ENCODE measurements around the gene ZNF100. TPM values are rescaled to one million over a fixed set of nuclear protein-coding genes. Genes with fewer than 3 reads are reported as not detected.
"Not testable (repeated sequence)": the region's sequence is repeated elsewhere in the genome, so short reads cannot be mapped to it uniquely, and the experiment has no call there.

ZNF100 gene
- total RNA-seq, 2 donors from 2014 or later: 24.2 to 32.3 TPM

DNA sequence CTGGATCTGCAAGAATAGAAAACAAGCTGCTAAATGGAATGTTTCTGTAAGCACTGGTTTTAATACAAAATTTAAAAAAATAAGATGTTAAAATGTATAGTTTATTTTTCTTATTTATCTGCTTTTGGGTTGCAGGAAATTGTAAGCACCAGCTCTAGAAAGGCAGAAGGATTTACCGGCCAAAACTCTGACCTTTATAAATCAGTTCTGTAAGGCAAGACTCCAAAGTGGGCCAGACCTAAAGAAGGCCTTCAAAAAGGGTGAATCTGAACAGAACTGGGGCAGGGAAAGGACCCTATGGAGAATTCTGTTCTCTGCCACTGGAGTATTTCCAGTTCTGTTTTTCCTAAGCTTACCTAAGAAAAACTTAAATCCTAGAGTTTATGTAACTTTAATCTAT lies 19.3 kb downstream of the ZNF100 start:
- peaks cover 49% of the 10 kb centered on the region for H3K36me3 Mint-ChIP-seq
- no peak for DNase-seq (ENCODE audit: low spot score)
- H3K9me3 Mint-ChIP-seq: no peaks in the 10 kb centered on the region
- no peak for ATAC-seq
- H3K4me1 Mint-ChIP-seq (ENCODE audit: low read depth in 2 of 2): peaks cover 17 to 19% of the 10 kb centered on the region in 2 donors
- H3K27ac Mint-ChIP-seq: no peak overlapping the region
- no peaks in the 10 kb centered on the region for H3K27me3 Mint-ChIP-seq
- no peak overlapping the region for H3K4me3 Mint-ChIP-seq

DNA sequence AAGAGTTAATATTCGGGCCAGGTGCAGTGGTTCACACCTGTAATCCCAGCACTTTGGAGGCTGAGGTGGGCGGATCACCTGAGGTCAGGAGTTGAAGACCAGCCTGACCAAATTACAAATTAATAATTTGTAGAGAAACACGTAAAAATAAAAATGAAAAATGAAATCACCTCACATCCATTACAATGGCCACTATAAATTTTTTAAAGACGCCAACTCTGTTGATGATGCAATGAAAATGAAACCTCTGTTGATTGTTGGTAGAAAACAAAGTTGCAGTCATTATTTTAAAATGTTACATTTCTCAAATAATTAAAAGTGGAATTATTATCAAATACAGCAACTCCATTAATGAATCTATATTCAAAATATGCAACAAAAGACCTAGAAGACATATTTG lies 26.8 kb downstream of the ZNF100 start:
- DNase-seq (ENCODE audit: low spot score) (no peak), ATAC-seq (no peak)
- H3K36me3 Mint-ChIP-seq: peaks cover 50% of the 10 kb centered on the region
- H3K4me1 Mint-ChIP-seq (ENCODE audit: low read depth in 2 of 2): peaks cover 0 to 3% of the 10 kb centered on the region in 2 donors
- peaks cover 3% of the 10 kb centered on the region for H3K9me3 Mint-ChIP-seq
- H3K27ac Mint-ChIP-seq: no peak overlapping the region
- no peak overlapping the region for H3K4me3 Mint-ChIP-seq
- H3K27me3 Mint-ChIP-seq: no peaks in the 10 kb centered on the region

DNA sequence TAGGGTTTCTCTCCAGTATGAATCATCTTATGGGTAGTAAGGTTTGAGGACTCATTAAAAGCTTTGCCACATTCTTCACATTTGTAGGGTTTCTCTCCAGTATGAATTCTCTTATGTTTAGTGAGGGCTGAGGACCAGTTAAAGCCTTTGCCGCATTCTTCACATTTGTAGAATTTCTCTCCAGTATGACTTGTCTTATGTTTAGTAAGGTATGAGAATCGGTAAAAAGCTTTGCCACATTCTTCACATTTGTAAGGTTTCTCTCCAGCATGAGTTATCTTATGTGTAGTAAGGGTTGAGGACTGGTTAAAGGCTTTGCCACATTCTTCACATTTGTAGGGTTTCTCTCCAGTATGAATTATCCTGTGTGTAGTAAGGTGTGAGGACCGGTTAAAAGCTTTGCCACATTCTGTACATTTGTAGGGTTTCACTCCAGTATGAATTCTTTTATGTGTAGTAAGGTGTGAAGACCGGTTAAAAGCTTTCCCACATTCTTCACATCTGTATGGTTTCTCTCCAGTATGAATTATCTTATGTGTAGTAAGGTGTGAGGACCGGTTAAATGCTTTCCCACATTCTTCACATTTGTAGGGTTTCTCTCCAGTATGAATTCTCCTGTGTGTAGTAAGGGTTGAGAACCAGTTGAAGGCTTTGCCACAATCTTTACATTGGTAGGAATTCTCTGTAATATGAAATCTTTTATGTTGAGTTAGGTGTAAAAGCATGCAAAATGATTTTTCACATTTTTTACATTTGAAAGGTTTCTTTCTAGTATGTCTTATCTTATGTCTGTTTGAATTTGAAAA lies 40.2 kb downstream of the ZNF100 start:
- not testable (repeated sequence) for H3K27me3 Mint-ChIP-seq; H3K27ac Mint-ChIP-seq; ATAC-seq; DNase-seq (ENCODE audit: low spot score); H3K4me3 Mint-ChIP-seq; H3K4me1 Mint-ChIP-seq (ENCODE audit: low read depth in 2 of 2)
- peaks cover 44% of the 10 kb centered on the region for H3K36me3 Mint-ChIP-seq
- peaks cover 12% of the 10 kb centered on the region for H3K9me3 Mint-ChIP-seq

DNA sequence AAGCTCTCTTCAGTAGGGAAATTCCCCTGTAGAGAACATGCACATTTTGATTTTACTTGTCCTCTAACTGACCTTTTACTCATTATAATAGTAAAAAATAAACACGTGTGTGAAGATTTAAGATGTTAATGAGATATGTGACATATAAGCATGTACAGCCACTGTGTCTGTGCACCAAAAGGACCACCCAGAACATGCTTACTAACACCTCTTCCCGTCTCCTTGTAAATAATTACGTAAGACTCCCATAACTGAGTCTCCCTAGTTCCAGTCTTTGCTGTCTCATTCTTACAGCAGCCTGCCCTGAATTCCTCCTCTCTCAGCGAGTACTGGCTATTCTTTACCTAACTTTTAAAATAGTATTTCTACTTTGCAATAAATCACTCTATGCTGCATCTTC lies 53.6 kb downstream of the ZNF100 start:
- no peak overlapping the region for H3K27ac Mint-ChIP-seq
- no peaks in the 10 kb centered on the region for H3K27me3 Mint-ChIP-seq
- no peaks in the 10 kb centered on the region for H3K9me3 Mint-ChIP-seq
- ATAC-seq (no peak), DNase-seq (ENCODE audit: low spot score) (no peak)
- H3K4me1 Mint-ChIP-seq (ENCODE audit: low read depth in 2 of 2): no peaks in the 10 kb centered on the region
- no peak overlapping the region for H3K4me3 Mint-ChIP-seq
- peaks cover 11% of the 10 kb centered on the region for H3K36me3 Mint-ChIP-seq

DNA sequence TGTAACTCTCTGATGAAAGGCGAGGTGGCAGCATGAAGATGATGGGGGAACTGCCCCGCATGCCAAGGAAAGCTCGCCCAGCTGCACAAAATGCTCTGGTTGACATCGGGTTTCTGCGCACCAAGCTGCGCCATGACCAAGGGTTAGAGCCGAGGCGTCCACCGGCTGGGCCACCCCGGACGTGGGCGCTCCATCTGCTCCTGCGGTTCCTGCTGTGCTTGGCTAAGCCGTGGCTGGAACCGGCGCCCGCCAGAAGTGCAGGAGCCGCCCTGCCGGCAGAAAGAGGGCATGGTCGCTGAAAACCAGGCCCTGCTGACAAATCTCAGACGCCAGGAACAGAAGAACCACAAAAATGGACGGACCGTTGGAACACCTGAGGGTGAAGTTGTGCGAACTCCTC lies 57.9 kb downstream of the ZNF100 start:
- DNase-seq (ENCODE audit: low spot score) (no peak), ATAC-seq (no peak)
- H3K27ac Mint-ChIP-seq: no peak overlapping the region
- no peaks in the 10 kb centered on the region for H3K27me3 Mint-ChIP-seq
- no peaks in the 10 kb centered on the region for H3K9me3 Mint-ChIP-seq
- H3K4me3 Mint-ChIP-seq: no peak overlapping the region
- H3K36me3 Mint-ChIP-seq: peaks cover 4% of the 10 kb centered on the region
- H3K4me1 Mint-ChIP-seq (ENCODE audit: low read depth in 2 of 2): no peaks in the 10 kb centered on the region

DNA sequence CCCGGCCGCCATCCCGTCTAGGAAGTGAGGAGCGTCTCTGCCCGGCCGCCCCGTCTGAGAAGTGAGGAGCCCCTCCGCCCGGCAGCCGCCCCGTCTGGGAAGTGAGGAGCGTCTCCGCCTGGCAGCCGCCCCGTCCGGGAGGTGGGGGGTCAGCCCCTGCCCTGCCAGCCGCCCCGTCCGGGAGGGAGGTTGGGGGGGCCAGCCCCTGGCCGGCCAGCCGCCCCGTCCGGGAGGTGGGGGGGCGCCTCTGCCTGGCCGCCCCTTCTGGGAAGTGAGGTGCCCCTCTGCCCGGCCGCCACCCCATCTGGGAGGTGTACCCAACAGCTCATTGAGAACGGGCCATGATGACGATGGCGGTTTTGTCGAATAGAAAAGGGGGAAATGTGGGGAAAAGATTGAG lies 59.5 kb downstream of the ZNF100 start:
- H3K27me3 Mint-ChIP-seq; H3K9me3 Mint-ChIP-seq; H3K36me3 Mint-ChIP-seq; ATAC-seq; H3K4me1 Mint-ChIP-seq (ENCODE audit: low read depth in 2 of 2); DNase-seq (ENCODE audit: low spot score); H3K27ac Mint-ChIP-seq; H3K4me3 Mint-ChIP-seq: not testable (repeated sequence)

DNA sequence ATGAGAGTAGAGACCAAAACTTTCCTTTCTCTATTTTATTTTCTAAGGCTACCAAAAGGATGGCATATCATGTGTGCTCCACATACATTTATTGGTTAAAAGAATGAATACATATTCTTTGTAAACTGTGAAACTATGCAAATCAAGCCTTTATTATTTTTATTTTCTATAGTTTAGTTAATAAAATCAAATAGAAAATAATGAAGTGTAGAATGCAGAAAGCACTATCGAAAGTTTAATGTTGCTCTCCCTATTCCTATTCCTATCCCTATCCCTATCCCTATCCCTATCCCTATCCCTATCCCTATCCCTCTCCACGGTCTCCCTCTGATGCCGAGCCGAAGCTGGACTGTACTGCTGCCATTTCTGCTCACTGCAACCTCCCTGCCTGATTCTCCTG lies 60.3 kb downstream of the ZNF100 start:
- H3K36me3 Mint-ChIP-seq: no peaks in the 10 kb centered on the region
- no peak overlapping the region for H3K27ac Mint-ChIP-seq
- DNase-seq (ENCODE audit: low spot score) (no peak), ATAC-seq (no peak)
- no peak overlapping the region for H3K4me3 Mint-ChIP-seq
- no peaks in the 10 kb centered on the region for H3K27me3 Mint-ChIP-seq
- no peaks in the 10 kb centered on the region for H3K4me1 Mint-ChIP-seq (ENCODE audit: low read depth in 2 of 2)
- no peaks in the 10 kb centered on the region for H3K9me3 Mint-ChIP-seq

DNA sequence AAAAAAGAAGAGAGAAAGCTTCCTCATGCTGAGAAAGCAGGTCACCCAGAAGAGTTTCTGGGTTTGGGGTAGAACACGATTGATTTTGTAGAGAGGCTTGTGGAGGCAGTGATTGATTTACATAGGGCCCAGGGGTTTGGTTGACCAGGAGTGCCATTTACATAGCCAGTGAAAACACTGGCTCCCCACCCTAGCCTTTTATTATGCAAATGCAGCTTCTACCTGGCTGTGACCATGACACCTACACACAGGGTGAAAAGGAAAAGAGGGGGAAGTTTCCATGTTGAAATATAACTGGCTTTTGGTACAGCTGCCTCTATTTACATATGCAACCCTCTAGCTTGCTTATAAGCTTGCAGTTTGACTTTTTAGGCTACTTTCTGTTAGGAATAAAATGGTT lies 62.0 kb downstream of the ZNF100 start:
- Mint-ChIP-seq H3K27me3 (no peaks in the 10 kb centered on the region), H3K4me1 (ENCODE audit: low read depth in 2 of 2) (no peaks in the 10 kb centered on the region), H3K9me3 (no peaks in the 10 kb centered on the region), H3K27ac (no peak overlapping the region), H3K36me3 (no peaks in the 10 kb centered on the region), H3K4me3 (no peak overlapping the region)
- ATAC-seq (no peak), DNase-seq (ENCODE audit: low spot score) (no peak)

DNA sequence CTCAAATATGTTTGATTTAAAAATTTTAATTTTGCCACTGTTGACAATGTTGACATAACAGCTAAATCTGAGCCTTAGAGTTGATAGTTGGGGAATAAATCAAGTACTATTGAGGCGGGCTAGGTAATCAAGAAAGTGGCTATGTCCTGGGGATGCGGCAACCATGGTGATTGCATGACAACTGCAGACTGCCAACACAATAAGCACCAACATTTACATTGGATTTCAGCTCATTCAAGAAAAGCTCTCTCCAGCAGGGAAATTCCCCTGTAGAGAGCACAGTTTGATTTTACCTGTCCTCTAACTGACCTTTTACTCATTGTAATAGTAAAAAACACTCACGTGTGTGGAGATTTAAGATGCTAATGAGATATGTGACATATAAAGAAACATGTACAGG lies 63.1 kb downstream of the ZNF100 start:
- no peak for ATAC-seq
- Mint-ChIP-seq H3K9me3 (no peaks in the 10 kb centered on the region), H3K4me1 (ENCODE audit: low read depth in 2 of 2) (no peaks in the 10 kb centered on the region), H3K4me3 (no peak overlapping the region), H3K27me3 (no peaks in the 10 kb centered on the region), H3K36me3 (no peaks in the 10 kb centered on the region), H3K27ac (no peak overlapping the region)
- no peak for DNase-seq (ENCODE audit: low spot score)

DNA sequence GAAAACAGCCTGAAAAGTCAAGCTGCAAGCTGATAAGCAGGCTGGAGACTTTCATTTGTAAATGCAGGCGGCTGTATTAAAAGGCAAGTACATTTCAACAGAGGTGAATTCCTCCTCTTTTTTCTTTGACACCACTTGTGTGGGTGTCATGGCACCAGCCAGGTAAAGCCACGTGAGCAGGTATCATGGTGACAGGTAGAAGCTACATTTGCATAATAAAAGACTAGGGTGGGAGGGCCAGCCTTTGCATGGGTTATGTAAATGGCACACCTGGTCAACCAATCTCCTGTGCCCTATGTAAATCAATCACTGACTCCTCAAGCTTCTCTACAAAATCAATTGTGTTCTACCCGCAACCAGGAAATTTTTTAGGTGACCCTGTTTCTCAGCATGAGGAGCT lies 68.2 kb downstream of the ZNF100 start:
- Mint-ChIP-seq H3K4me1 (ENCODE audit: low read depth in 2 of 2) (no peaks in the 10 kb centered on the region), H3K27me3 (peaks cover 0 to 4% of the 10 kb centered on the region in 2 donors), H3K9me3 (no peaks in the 10 kb centered on the region), H3K27ac (no peak overlapping the region), H3K4me3 (no peak overlapping the region), H3K36me3 (no peaks in the 10 kb centered on the region)
- no peak for DNase-seq (ENCODE audit: low spot score)
- ATAC-seq: no peak

DNA sequence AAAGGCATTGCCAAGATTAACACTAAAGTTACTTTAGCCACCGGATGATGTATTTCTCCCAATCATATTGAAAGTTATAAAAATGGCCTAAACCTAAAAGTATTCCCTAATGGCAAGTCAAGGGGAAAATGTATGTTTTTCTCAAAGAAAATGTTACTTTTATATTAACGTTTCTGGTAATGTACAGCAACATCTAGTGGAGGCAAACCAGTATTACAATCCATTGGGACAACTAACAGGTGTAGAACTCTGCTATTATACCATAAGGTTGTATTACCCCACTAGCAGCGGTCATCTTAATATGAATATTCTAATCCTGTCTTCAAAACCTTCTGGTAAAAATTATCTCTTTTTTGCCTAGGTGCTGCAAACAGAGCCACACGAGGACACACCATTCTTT lies 69.2 kb downstream of the ZNF100 start:
- DNase-seq (ENCODE audit: low spot score) (no peak), ATAC-seq (no peak)
- no peak overlapping the region for H3K27ac Mint-ChIP-seq
- H3K4me3 Mint-ChIP-seq: no peak overlapping the region
- H3K9me3 Mint-ChIP-seq: no peaks in the 10 kb centered on the region
- H3K27me3 Mint-ChIP-seq: peaks cover 0 to 4% of the 10 kb centered on the region in 2 donors
- no peaks in the 10 kb centered on the region for H3K36me3 Mint-ChIP-seq
- H3K4me1 Mint-ChIP-seq (ENCODE audit: low read depth in 2 of 2): no peaks in the 10 kb centered on the region

DNA sequence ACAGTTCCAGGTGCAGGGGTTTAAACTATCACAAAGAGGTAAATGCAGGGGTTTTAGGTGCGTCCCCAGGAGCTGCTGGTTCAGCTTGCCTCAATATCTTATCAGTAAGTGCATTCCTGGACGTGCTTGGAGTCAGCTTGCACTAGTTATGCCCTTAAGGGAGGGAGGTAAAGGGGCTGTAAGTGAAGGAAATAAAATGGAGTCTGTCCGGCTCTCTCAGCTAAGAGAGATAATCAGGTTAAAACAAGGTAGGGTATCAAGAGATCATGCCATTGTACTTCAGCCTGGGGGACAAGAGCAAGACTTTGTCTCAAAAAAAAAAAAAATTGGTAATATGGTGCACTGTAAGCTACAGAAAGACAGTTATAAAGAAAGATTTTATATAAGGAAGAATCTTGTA lies 69.7 kb downstream of the ZNF100 start:
- DNase-seq (ENCODE audit: low spot score) (no peak), ATAC-seq (no peak)
- H3K27ac Mint-ChIP-seq: no peak overlapping the region
- no peaks in the 10 kb centered on the region for H3K9me3 Mint-ChIP-seq
- H3K4me1 Mint-ChIP-seq (ENCODE audit: low read depth in 2 of 2): no peaks in the 10 kb centered on the region
- no peaks in the 10 kb centered on the region for H3K36me3 Mint-ChIP-seq
- peaks cover 0 to 4% of the 10 kb centered on the region in 2 donors for H3K27me3 Mint-ChIP-seq
- H3K4me3 Mint-ChIP-seq: no peak overlapping the region

DNA sequence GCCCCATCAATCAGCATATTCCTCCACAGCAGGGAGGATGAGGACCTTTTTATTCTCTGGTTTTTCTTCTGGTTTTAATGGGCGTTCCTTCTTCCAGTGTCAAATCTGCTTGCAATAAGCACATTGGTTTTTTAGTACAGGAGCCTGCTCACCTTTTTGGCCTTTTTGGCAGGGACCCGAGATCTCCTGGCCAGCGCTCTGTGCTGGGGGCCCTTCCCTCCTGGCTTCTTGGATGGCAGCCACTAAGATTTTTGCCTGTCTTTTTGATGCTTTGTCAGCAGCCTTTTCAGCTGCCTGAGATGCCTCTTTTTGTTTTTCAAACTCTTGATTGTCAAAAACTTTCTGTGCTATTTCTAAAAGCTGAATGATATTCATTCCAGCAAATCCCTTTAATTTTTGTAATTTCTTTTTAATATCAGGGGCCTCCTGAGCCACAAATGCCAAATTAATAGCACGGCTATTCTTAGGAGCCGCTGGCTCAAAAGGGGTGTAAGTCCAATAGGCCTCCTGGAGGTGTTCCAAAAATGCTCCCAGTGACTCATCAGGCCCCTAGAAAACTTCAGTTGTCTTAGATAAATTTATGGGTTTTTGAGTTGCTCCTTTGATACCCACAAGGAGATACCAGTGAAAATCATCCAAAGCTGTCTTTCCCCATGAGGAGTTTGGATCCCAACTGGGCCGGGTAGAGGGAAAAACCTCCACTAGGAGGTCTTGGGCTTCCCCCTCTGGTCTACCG lies 73.0 kb downstream of the ZNF100 start:
- H3K9me3 Mint-ChIP-seq: no peaks in the 10 kb centered on the region
- ATAC-seq: no peak
- H3K36me3 Mint-ChIP-seq: no peaks in the 10 kb centered on the region
- H3K4me1 Mint-ChIP-seq (ENCODE audit: low read depth in 2 of 2): no peaks in the 10 kb centered on the region
- H3K27ac Mint-ChIP-seq: no peak overlapping the region
- no peak for DNase-seq (ENCODE audit: low spot score)
- H3K4me3 Mint-ChIP-seq: no peak overlapping the region
- peaks cover 0 to 4% of the 10 kb centered on the region in 2 donors for H3K27me3 Mint-ChIP-seq

DNA sequence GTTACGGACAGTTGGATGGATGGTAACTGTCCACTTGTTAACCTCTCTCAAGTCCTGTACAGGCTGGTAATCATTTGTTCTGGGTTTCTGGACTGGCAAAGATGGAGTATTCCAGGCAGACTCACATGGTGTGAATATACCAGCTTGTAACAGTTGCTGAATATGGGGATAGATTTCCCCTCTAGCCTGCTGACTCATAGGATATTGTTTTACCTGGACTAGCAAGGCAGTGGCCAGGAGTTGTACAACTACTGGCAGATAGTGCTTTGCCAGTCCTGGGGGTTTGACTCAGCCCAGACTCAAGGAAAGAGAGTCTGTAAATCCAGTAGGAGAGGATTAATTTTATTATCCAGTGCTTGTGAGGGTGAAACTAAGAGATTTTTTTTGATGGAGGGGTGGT lies 74.0 kb downstream of the ZNF100 start:
- H3K4me3 Mint-ChIP-seq: no peak overlapping the region
- DNase-seq (ENCODE audit: low spot score): no peak
- no peak for ATAC-seq
- H3K9me3 Mint-ChIP-seq: no peaks in the 10 kb centered on the region
- H3K4me1 Mint-ChIP-seq (ENCODE audit: low read depth in 2 of 2): no peaks in the 10 kb centered on the region
- peaks cover 0 to 4% of the 10 kb centered on the region in 2 donors for H3K27me3 Mint-ChIP-seq
- no peaks in the 10 kb centered on the region for H3K36me3 Mint-ChIP-seq
- no peak overlapping the region for H3K27ac Mint-ChIP-seq
